NCI-H1694 treated with DMSO at 0.1 percent for 48 hours (cell line): ENCODE results near the gene TSEN15.
"Not testable (repeated sequence)": the region's sequence is repeated elsewhere in the genome, so short reads cannot be mapped to it uniquely, and the experiment has no call there.

Experiments
- DNase-seq: peaks from one replicate; lab custom pipeline; 2025; lab: John Stamatoyannopoulos, UW

TSEN15 gene

GRCh38 chr1:184031409-184032107, 20.0 kb upstream of the TSEN15 start:
- no peak for DNase-seq

GRCh38 chr1:184032306-184032929, 19.1 kb upstream of the TSEN15 start:
- DNase-seq, result no peak

GRCh38 chr1:184032930-184033418, 18.6 kb upstream of the TSEN15 start:
- DNase-seq, result no peak

GRCh38 chr1:184033711-184034167, 17.8 kb upstream of the TSEN15 start:
- no peak for DNase-seq

- DNase-seq, result no peak
These were observed 16.7 kb upstream of the TSEN15 start for GRCh38 chr1:184034761-184035379.

- DNase-seq, result no peak
These were observed 15.6 kb upstream of the TSEN15 start for GRCh38 chr1:184035719-184036516.

- DNase-seq, result peak; percentile 48
These were observed 15.0 kb upstream of the TSEN15 start for GRCh38 chr1:184036517-184036949.

- DNase-seq, result no peak
These were observed 13.5 kb upstream of the TSEN15 start for GRCh38 chr1:184037849-184038591.

- no peak for DNase-seq
These were observed 12.4 kb upstream of the TSEN15 start for GRCh38 chr1:184039126-184039525.

GRCh38 chr1:184041731-184042130, 9.8 kb upstream of the TSEN15 start:
- no peak for DNase-seq

- not testable (repeated sequence) for DNase-seq
These were observed 8.2 kb upstream of the TSEN15 start for GRCh38 chr1:184043315-184043714.

GRCh38 chr1:184044603-184045376, 6.7 kb upstream of the TSEN15 start:
- no peak for DNase-seq

GRCh38 chr1:184047541-184047940, 4.0 kb upstream of the TSEN15 start:
- not testable (repeated sequence) for DNase-seq

GRCh38 chr1:184048561-184049240, 2.8 kb upstream of the TSEN15 start:
- no peak for DNase-seq

- no peak for DNase-seq
These were observed 2.2 kb upstream of the TSEN15 start for GRCh38 chr1:184049291-184049690.

GRCh38 chr1:184049836-184050468, 1.6 kb upstream of the TSEN15 start:
- no peak for DNase-seq

- DNase-seq, result no peak
These were observed 894 bp upstream of the TSEN15 start for GRCh38 chr1:184050636-184051035.

- DNase-seq, result no peak
These were observed 419 bp upstream of the TSEN15 start for GRCh38 chr1:184051138-184051484.

- peak; percentile 36 for DNase-seq
These were observed 647 bp downstream of the TSEN15 start for GRCh38 chr1:184052194-184052559.

GRCh38 chr1:184052750-184053149, 1.2 kb downstream of the TSEN15 start:
- DNase-seq, result no peak
